HG02938 (cell line): Measurements from ENCODE around the gene NOP9.
"Not testable (repeated sequence)": the region's sequence is repeated elsewhere in the genome, so short reads cannot be mapped to it uniquely, and the experiment has no call there.

Experiments used
- ATAC-seq: cut with Tn5 transposase; IDR thresholded peaks from one replicate; pipeline ENCODE4 v1.9.1; 2021; ENCODE audit warnings: mild to moderate bottlenecking, moderate library complexity; ENCODE audit not compliant: unreplicated experiment

The NOP9 gene

DNA sequence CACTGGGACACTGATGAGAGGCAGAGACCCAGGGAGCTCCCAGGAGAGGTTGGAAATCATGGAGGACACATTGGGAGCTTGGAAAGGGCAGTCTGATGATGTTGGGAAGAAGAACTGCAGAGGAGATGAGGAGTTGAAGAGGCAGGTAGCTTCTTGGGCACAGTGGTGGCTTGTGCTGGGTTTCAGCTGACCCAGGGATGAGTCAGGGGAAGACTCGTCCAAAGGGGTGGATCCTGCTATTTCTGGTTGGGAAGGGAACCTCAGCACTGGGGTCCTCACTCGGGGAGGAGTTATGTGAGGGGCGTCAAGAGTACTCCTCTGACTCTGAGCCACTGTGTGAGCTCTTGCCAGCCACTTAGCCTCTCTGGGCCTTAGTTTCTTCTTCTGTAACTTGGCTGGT, 23.7 kb downstream of the NOP9 start:
- no peak for ATAC-seq

DNA sequence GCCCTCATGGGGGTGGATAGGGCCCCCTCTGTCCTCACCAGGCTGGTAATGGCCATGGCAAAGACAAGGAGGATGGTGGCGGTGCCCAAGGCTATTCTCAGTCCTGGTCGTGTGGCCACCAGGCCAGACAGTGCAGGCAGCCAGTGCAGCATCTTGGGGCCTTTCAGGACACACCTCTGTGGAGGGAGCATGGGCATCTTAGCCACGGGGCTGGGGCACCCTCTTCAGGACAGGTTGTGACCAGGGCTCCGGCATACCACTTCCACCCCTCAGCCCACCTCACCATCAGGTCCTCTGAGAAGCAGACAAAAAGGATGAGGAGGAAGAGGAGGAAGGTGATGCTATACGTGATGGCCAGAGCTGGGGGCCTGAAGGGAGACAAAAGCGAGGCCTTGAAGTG, 24.4 kb downstream of the NOP9 start:
- no peak for ATAC-seq

DNA sequence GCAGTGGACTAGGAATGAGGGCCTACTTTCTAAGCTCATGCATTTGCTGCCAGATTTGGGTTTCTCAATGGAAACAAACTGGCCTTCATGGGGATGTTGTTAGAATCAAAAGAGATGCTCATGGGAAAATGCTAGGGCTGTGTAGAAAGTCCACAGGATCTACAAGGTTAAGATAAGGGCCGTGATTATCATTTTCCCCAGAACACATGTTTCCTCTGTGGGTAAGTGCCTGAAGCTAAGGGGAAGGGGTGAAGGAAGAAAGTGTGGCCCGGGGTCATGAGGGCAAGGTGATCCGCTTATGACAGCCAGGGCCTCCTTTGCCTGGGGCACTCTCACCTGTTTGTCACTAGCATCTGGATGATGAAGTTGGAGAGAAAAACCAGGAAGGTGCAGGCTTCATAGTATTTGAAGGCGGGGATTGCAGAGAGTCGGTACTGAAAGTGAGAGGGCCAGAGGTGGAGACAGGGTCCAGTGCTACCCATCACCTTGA, 25.4 kb downstream of the NOP9 start:
- ATAC-seq: no peak

DNA sequence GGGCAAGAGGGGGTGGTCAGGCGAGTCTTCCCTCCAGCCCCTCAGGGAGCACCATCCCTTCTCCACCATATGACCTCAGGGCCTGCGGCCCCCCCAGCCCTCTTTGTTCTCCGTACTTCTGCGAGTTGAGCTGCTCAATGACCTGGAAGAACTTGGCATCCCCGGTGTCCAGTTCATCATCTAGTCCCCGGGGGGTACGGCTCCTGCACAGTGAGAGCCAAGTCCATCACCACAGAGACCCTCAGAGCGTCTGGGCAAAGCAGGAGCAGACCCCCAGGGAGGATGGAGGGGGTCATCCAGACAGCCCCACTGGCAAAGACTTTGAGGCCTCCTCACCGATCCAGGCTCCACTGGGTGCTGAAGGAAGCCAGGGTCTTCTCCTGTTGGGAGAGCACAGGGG, 26.3 kb downstream of the NOP9 start:
- no peak for ATAC-seq

DNA sequence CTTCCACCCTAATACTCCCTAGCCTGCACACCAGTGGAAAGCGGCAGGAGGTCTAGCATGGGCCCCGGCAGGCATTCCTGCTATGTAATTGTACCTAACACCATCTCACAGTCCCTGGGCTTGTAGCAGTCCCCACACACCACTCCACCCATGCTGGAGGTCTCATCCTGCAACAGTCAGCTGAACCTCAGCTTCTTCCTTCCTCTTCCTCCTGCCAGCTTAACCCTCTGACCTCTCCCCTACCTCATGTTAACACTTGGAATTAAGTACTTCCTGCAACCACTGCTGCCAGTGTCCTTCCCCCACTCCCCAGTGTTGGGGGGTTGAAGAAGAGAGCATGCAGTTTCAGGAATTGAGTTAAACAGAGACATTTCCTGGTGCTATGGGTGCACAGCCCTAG, 27.7 kb downstream of the NOP9 start:
- no peak for ATAC-seq

DNA sequence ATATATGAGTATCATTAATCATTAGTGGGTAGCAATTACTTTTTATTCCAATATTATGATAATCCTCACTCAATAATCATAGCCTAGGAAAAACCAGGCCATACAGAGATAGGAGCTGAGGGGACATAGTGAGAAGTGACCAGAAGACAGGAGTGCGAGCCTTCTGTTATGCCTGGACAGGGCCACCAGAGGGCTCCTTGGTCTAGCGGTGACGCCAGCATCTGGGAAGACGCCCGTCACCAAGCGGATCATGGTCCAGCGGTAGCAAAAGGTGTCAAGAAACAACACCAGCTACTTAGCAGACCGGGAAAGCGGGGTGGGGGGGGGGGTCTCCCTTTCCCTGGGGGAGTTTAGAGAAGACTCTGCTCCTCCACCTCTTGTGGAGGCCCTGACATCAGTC, 28.3 kb downstream of the NOP9 start:
- not testable (repeated sequence) for ATAC-seq

DNA sequence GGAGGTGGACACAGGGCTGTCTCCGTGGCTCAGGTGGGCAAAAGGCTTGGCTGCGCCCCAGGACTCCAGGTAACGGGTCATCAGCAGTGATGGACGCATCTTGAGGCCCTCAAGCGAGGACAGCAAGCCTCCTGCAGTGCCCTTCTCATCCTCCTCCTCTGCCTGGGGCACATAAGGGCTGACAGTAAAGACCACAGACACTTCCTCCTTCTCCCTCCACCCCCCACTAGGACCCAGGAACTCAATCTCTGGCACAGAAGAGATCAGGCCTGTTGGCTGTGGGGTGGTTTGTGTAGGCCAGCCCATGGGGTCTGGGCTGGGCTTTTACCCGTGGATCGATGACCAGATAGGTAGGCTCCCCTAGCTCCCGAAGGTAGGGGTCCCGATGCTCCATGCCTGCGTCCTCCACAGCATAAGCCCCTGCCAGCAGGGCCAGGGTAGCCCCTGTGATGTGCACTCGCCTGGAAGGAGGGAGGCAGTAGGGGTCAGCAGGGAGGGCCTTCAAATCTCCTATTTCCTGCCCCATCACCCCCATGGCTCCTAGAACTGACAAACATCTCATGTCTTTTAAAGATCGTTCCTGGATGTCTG, 29.5 kb downstream of the NOP9 start:
- no peak for ATAC-seq

DNA sequence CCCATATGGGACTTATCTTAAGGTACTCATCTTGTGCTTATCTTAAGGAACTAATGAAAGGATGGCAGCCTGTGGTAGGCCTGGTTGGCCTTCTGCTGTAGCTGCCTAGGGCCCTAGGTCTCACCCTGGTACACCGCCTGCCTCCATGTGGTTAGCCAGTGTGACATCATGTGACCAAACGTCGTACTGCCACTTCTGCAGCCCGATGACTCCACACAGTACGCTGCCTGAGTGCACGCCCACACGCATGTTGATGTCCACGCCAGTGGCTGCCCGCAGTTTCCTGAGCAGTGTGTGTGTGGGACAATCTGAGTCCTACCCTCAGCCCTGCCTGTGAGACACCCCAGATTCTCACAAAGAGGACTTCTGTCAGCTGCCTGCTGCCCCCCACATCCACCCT, 30.1 kb downstream of the NOP9 start:
- ATAC-seq: no peak

DNA sequence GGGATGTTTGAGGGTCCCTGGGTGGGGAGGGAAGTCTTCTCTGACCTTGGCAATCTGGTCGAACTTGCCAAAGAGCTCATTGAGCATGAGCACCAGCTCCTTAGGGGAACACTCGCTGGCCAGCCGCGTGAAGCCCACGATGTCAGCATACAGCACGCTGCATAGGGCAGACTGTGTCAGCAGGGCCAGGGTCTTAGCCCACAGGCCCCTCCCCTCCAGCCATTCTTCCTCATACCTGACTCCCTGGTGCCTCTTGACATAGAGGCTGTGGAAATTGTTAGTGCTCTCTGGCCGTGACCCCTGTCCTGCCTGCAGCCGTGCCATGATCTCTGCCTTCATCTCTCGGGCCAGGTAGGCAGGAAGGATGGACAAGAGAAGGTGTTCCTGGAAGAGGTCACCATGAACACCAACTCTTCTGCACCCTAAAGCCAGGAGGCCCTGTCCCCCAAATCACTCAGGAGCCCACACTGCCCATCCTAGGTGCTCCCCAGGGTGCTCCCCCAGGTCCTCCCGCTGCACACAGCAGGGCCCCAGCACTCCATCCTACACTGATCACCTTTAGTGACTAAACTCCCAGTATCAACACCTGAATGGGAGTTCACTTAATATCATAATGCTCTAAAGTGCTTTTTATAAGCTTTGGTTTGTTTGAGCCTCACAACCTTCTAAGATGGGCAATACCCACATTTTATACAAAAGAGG, 31.5 kb downstream of the NOP9 start:
- no peak for ATAC-seq

DNA sequence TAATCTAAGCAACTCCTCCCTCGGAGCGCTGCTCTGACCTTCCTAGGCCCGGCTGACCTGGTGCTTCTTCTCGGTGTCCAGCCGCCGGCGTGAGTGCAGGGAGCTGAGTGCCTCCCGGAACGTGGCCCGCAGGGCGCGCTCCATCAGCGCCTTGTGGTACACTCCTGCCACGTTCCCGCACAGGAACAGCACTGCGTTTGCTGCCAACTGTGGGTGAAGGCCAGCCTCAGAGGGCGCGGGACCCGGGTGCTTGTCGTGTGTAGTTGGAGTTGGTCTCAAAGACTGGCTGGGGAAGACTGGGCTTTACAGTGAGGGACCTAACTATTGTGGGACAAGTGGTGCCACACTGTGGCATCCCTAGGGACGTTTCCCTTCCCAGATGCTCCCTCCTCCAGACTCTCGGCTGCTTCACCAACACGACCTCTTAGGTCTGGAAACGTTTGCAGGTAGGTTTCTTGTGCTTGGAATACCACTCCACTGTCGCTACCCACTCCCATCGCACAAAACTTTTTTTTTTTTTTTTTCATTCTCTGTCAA, 32.1 kb downstream of the NOP9 start:
- no peak for ATAC-seq

DNA sequence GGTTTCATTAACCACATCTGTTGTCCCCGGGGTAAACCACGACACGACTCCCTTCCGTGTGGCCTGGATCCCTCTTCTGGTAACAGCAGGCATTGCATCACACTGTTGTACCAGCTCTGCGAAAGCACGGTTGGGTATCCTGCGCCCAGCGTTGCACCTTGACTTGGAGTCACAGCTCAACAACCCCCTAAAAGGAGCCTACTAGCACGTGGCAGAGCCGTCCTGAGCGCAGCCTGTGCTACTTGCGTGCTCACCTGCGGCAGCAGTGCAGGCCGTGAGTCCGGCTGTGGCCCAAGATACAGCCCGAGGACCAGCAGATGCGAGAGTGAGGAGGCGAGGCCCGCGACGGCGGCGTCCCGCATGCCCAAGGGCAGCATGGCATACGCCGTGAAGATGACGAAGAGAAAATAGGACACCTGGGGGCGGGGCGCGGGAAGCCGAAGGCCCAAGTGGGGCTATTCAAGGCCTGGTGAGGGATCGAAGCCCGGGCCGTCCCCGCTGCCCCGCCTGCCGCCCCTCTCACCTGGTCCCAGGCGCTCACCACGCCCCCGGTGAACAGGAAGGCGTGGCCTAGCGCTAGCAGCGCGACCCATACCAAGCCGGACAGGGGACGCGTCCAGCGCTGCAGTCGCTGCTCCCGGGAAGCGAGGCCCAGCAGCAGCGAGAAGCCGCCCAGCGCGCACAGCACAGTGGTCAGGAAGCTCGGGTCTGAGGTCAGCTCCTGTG, 32.8 kb downstream of the NOP9 start:
- ATAC-seq: peak; percentile 83

DNA sequence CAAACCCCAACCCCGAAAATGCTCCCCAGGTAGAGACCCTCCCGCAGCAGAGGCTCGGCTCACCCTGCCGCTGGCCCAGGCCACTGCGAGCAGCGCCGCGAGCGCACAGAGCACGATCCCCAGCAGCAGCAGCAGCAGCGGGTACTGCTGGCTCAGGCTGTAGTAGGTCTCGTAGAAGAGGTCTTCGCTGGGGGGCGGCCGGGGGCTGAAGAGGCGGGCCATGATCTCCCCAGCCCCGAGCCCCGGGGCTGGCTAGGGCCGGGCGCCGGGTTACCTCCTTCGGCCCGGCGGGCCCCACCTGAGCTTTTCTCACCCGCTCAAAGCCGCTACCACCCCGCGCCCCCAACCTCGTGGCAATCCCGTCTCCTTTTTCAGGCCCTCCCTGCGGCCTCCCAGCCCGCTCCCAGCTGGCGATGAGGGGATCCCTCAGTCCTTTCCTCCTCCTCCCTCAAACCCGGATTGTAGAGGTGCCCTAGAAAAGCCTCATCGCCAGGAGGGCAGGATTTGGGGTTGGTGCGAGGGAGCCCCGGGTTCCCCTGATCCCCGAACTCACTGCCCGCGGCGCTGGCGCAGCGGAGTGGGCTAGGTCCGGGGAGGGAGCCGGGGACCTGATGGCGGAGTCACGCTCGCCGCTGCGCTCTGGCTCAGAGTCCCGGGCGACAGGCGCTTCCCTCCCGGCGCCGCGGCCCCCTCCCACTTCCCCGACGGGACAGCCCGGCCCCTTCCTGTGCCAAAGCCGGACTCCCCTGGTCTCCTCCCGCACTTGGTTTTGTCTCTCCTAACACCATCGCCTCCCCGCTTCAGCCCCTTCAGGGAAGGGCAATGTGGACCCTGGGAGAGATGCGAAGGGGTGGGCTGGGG, 35.0 kb downstream of the NOP9 start, which contains the start of gene ADCY4:
ADCY4 (minus strand) TSS at position 641 of the 861 bp plus-strand sequence; CDS start at position 222, 419 bp downstream.
- ATAC-seq: no peak

DNA sequence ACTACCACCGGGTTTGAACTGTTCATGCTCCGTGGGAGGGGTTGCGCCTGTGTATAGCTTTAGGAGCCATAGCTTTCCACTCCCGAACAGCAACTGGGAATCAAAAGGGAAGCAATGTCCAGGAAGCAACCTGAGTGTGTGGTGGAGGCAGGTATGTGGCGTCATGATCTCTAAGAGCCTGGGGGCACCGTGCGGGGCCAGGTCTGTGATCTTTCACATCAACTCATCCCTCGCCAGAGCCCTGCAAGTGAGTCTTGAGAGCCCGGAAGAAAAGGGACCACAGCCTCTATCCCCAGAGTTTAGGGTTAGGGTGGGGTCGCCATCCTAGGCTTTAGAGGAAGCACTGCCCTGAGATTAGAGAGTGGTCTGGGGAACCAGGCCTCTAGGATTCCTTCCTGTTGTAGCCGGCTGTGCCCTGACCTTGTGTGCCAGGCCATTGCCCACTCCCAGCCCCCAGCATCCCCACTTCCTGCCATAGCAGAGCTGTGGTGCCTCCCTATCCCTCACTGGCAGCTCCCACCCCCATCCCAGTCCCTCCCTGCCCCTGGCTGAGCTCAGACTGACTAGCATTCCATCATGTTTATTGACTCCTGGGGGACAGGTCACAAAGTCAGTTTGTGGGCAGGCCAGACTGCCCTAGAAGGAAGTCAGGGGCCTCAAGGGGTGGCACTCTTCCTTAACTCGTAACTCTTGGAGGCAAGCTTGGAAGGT, 36.0 kb downstream of the NOP9 start:
- no peak for ATAC-seq

DNA sequence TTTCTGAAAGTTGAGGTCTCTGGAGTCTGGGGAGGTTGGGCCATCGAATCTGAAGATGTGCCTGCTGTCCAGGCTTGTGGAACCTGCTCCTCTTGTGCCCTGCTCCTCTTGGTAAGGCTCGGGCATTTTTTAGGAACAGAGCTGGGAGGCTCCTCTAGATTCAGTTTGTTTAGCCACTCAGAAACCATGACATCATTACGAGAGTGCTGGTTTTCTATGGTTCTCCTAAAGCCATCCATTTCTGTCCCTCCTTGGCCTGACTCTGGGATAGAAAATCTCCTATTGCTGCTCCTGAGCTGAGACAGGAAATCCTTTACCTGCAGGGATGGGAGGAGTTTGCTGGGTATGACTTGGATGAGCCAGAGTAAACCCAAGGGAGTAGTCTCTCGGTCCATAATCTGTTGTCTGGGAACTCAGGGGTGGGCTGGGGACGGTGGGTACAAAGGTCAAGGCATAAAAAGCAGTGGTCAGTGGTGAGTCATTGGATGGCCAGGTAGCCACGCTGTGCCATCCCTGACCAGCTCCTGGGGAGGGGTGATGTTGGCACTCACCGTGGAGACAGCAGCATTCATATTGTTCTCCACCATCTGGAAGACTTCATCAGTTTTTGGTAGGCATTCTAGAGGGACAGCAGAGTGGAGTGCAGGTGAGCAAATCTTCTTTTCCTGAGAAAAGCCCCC, 37.6 kb downstream of the NOP9 start:
- no peak for ATAC-seq

DNA sequence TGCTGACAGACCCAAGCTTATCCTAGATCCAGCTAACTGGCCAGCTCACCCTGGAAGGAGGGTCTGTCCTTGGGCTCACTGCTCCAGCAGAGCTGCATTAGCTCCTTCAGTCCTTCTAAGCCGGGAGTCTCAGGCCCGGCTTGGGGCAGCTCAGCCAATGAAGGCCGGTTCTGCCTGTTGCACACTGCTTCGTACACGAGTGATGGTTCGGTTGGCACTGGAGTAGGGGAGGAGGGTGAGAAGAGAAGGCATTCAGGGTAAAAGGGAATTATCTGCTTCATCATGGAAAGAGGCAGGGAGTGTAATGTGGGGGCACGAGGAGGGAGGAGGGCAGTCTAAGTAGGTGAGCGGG, 38.1 kb downstream of the NOP9 start:
- no peak for ATAC-seq

DNA sequence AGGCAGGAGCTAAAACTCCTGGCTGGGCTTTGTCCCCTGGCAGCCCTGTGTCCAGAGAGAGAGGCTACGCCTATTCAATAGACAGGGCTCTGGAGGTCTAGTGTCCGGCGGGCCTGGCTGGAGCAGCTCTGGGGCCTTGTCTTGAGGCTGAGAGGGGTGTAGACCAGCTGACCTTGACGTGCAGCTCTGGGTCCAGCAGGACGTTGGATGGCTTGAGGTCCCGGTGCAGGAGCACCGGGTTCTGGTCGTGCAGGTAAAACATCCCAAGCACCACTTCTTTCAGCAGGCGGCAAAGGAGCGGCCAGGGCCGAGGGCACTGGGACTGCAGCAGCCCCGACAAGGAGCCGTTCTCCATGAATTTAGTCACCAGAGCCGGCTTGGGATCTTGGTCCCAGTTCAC, 39.2 kb downstream of the NOP9 start:
- no peak for ATAC-seq

DNA sequence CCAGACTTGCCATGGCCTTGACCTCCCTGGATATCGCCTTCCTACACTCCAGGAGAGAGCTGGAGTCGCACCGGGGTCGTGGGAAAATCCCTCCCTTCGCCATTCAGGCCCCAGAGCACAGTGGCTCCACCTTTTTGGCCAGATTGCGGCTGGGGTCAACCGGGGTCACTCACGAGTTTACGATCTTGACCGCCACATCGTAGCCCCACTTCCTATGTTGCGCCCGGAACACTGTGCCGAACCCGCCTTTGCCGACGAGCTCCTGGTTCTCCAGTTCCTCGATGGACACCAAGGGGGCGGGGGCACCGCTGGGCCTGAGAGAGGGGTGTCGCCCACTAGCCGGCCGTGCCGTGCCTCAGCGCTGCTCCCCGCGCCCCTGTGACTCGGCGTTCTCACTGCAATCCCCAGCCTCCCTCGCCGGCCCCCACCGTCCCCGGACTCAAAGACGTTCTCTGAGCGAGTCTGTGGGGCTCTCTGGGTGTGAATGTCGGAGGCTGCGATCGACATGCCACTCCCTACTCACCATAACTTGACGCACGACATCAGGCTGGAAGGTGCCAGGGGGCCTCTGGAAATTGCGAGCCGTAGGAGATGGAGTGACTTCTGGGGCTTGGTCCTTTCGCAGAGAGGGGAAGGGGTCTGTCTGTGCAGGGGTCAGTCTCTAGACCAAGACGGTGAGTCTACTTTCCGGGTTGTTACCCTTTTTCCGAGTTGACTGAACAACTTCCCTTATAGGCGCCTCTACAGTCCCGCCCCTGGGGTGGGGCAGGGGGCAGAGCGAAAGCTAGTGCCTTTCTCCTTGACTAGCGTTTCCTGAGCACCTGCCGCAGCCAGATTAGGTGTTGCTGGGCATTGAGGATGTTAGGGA, 39.9 kb downstream of the NOP9 start, which contains the start of gene RIPK3:
RIPK3 (minus strand) TSS at position 708 of the 868 bp plus-strand sequence; CDS start at position 543, 165 bp downstream.
- peak; percentile 65 for ATAC-seq

DNA sequence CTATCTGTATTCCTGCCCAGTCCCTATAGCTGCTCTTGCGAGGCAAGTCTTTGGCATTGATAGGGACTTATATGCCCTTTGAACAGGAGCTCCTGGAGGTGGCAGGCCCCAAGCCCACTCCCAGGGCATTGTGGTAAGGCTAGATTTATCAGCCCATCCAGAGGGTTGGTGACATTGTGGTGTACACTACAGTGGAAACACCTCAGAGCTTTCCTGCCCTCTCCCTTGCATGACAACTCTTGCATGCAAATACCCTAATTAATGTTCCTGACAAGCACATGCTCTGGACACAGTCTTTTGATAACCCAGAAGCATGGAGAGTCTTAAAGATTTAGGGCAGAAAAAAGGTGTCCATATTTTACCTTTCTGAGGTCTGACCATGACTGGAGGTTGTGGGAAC, 41.0 kb downstream of the NOP9 start:
- ATAC-seq: no peak

DNA sequence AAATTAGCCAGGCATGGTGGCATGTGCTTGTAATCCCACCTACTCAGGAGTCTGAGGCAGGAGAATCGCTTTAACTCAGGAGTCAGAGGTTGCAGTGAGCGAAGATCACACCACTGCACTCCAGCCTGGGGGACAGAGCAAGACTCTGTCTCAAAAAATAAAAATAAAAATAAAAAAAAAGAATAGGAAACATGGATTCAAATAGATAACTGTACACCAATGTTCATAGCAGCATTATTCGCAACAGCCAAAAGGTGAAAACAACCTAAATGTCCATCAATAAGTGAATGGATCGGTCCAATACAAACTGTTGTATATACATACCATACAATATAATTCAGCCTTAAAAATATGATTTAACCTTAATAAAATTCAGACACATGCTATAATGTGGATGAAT, 43.2 kb downstream of the NOP9 start:
- no peak for ATAC-seq
